NB4 (cell line): ENCODE data around the gene GADL1.

ENCODE experiments used
- CTCF ChIP-seq: IDR thresholded peaks from one replicate; pipeline ENCODE4 v1.5.1; 2012; ENCODE audit warnings: low read depth, low read length
- MAX ChIP-seq: IDR thresholded peaks from 2 replicates; pipeline ENCODE4 v1.6.1; 2011; ENCODE audit warnings: low read depth, low read length
- POLR2A ChIP-seq: IDR thresholded peaks from 2 replicates; pipeline ENCODE4 v1.6.1; 2011; ENCODE audit warnings: mild to moderate bottlenecking; ENCODE audit not compliant: insufficient read length; ENCODE audit errors: extremely low read depth

- TF ChIP-seq CTCF (no peak), POLR2A (no peak), MAX (no peak)
Measured at GRCh38 chr3:30750967-30751366, 143.5 kb downstream of the GADL1 start.
